RCC 7860 (cell line): Measurements from ENCODE around the gene PPP2R5B.

Experiments used
- DNase-seq: peaks from one replicate; pipeline ENCODE4 v3.0.0-alpha.2; 2015; ENCODE audit warnings: low spot score
- FAIRE-seq: peaks from 2 replicates; lab custom pipeline; 2012; peaks lifted over from hg19 to GRCh38; lab: Jason Lieb, UNC

The PPP2R5B gene

GRCh38 chr11:64928957-64929356 is 4.5 kb downstream of the PPP2R5B start:
- FAIRE-seq, result no peak
- no peak for DNase-seq

GRCh38 chr11:64929625-64930024 is 5.1 kb downstream of the PPP2R5B start:
- FAIRE-seq, result no peak
- no peak for DNase-seq

GRCh38 chr11:64930340-64930739 is 5.9 kb downstream of the PPP2R5B start:
- no peak for FAIRE-seq

GRCh38 chr11:64931290-64931689 is 6.8 kb downstream of the PPP2R5B start:
- DNase-seq (no peak), FAIRE-seq (no peak)

More at GRCh38 chr11:64930340-64930739, 5.9 kb downstream of the PPP2R5B start:
- DNase-seq, result no peak

GRCh38 chr11:64932324-64932723 is 7.8 kb downstream of the PPP2R5B start:
- FAIRE-seq (no peak), DNase-seq (no peak)

GRCh38 chr11:64933213-64933934 is 8.9 kb downstream of the PPP2R5B start:
- FAIRE-seq, result no peak
- no peak for DNase-seq

- no peak for FAIRE-seq
- no peak for DNase-seq
Measured at GRCh38 chr11:64933935-64934681, 9.6 kb downstream of the PPP2R5B start.

- DNase-seq (no peak), FAIRE-seq (no peak)
Measured at GRCh38 chr11:64934682-64935358, 10.3 kb downstream of the PPP2R5B start.

- DNase-seq (no peak), FAIRE-seq (no peak)
Measured at GRCh38 chr11:64935359-64936081, 11.0 kb downstream of the PPP2R5B start, which contains the start of gene GPHA2. TSS of gene GPHA2 (minus strand) at chr11:64935893. CDS start at chr11:64935460, 433 bp downstream.

- no peak for DNase-seq
- no peak for FAIRE-seq
Measured at GRCh38 chr11:64936539-64936938, 12.1 kb downstream of the PPP2R5B start.

- DNase-seq (no peak), FAIRE-seq (no peak)
Measured at GRCh38 chr11:64947208-64947814, 22.8 kb downstream of the PPP2R5B start.

- DNase-seq, result no peak
- no peak for FAIRE-seq
Measured at GRCh38 chr11:64951529-64951928, 27.0 kb downstream of the PPP2R5B start.

GRCh38 chr11:64954201-64954600 is 29.7 kb downstream of the PPP2R5B start:
- FAIRE-seq (no peak), DNase-seq (no peak)

GRCh38 chr11:64959498-64959897 is 35.0 kb downstream of the PPP2R5B start:
- no peak for FAIRE-seq

GRCh38 chr11:64960719-64961118 is 36.2 kb downstream of the PPP2R5B start:
- DNase-seq, result no peak
- no peak for FAIRE-seq

More at GRCh38 chr11:64959498-64959897, 35.0 kb downstream of the PPP2R5B start:
- no peak for DNase-seq

GRCh38 chr11:64963072-64963631 is 38.7 kb downstream of the PPP2R5B start:
- no peak for FAIRE-seq
- DNase-seq, result no peak

- FAIRE-seq (no peak), DNase-seq (no peak)
Measured at GRCh38 chr11:64967375-64967774, 42.9 kb downstream of the PPP2R5B start.

GRCh38 chr11:64969209-64969608 is 44.7 kb downstream of the PPP2R5B start:
- DNase-seq, result peak; percentile 67
- no peak for FAIRE-seq

GRCh38 chr11:64970731-64971151 is 46.3 kb downstream of the PPP2R5B start:
- no peak for DNase-seq
- FAIRE-seq, result no peak
